Osteocyte (in vitro differentiated cells): Measurements from ENCODE around the gene ALMS1. TPM values are rescaled to one million over a fixed set of nuclear protein-coding genes. Genes with fewer than 3 reads are reported as not detected.
"Not testable (repeated sequence)": the region's sequence is repeated elsewhere in the genome, so short reads cannot be mapped to it uniquely, and the experiment has no call there.

Experiments
- DNase-seq: peaks from one replicate; pipeline ENCODE4 v3.0.0; 2021; ENCODE audit warnings: mixed read lengths; ENCODE audit not compliant: unreplicated experiment; ENCODE audit errors: extremely low spot score
- H3K27ac Mint-ChIP-seq: one replicate; pipeline ENCODE4 v1.8.0; 2021; ENCODE audit warnings: mild to moderate bottlenecking, mixed read lengths; ENCODE audit not compliant: unreplicated experiment
- H3K27me3 Mint-ChIP-seq: one replicate; pipeline ENCODE4 v1.8.0; 2021; ENCODE audit warnings: mixed read lengths; ENCODE audit not compliant: unreplicated experiment
- H3K36me3 Mint-ChIP-seq: one replicate; pipeline ENCODE4 v1.8.0; 2021; ENCODE audit warnings: mixed read lengths; ENCODE audit not compliant: unreplicated experiment
- H3K4me1 Mint-ChIP-seq: one replicate; pipeline ENCODE4 v1.8.0; 2021; ENCODE audit warnings: mixed read lengths; ENCODE audit not compliant: unreplicated experiment
- H3K4me3 Mint-ChIP-seq: one replicate; pipeline ENCODE4 v1.8.0; 2021; ENCODE audit warnings: mild to moderate bottlenecking, moderate library complexity, mixed read lengths; ENCODE audit not compliant: unreplicated experiment
- H3K9me3 Mint-ChIP-seq: one replicate; pipeline ENCODE4 v1.8.0; 2021; ENCODE audit warnings: mixed read lengths; ENCODE audit not compliant: unreplicated experiment
- CTCF ChIP-seq: fragments of 200-600 bp; sonication (generic); IDR thresholded peaks from 2 replicates; pipeline ENCODE4 v1.5.0; 2021; ENCODE audit warnings: antibody characterized with exemption, mild to moderate bottlenecking, moderate library complexity
- total RNA-seq: library from RNA; stranded (reverse); gene quantifications from 2 replicates; pipeline ENCODE4 v1.2.1, GENCODE V29; 2021

ALMS1 gene
- total RNA-seq, 1 donor from 2014 or later = 18.5 TPM

DNA sequence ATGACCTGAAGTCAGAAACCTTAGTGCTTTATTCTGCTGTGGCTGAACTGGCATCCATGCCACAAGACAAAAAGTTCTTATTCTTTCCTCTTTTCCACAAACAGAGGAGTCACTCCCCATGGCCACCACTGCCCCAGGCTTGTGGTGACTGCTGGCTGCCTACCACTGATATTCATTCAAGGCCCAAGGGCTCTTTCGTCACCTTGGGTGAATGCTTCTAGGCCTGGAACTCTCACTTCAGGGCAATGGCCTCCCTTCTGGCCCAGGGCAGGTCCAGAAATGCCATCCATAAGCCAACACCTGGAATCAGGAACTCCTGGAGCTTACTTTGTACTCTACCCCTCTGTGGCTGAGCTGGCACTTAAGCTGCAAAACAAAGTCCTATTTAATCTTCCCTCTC, 146.7 kb downstream of the ALMS1 start:
- H3K4me1 Mint-ChIP-seq = no peaks in the 10 kb centered on the region
- TF ChIP-seq CTCF = no peak
- no peak overlapping the region for H3K4me3 Mint-ChIP-seq
- H3K36me3 Mint-ChIP-seq = peaks cover 46% of the 10 kb centered on the region
- H3K9me3 Mint-ChIP-seq = peaks cover 31% of the 10 kb centered on the region
- H3K27me3 Mint-ChIP-seq = no peaks in the 10 kb centered on the region
- H3K27ac Mint-ChIP-seq = no peak overlapping the region
- DNase-seq = no peak

- H3K9me3 Mint-ChIP-seq = peaks cover 25% of the 10 kb centered on the region
- no peaks in the 10 kb centered on the region for H3K4me1 Mint-ChIP-seq
- H3K4me3 Mint-ChIP-seq = no peak overlapping the region
- no peak overlapping the region for H3K27ac Mint-ChIP-seq
- H3K36me3 Mint-ChIP-seq = peaks cover 41% of the 10 kb centered on the region
- no peak for DNase-seq
- TF ChIP-seq CTCF = no peak
- H3K27me3 Mint-ChIP-seq = no peaks in the 10 kb centered on the region
Observed at GRCh38 chr2:73536133-73536840, 150.7 kb downstream of the ALMS1 start.

DNA sequence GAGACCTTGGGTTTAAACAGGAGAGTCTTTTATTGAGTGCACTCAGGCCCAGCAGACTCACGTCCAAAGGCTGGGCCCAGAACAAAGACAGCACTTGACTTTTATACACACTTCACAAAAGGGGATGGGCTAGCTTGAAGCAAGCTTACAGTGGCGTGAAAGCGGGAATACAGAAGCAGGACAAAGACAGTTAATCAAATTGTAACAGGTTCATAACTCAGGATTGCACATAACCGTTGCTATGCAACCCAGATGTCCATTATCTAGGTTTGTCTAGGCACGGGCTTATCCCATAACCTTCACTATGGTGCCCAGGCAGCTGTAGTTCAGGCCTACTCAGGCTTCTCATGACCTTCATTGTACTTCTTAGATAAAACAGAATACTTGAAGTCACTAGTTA, 175.2 kb downstream of the ALMS1 start:
- DNase-seq, H3K27me3 Mint-ChIP-seq: not testable (repeated sequence)
- peaks cover 29% of the 10 kb centered on the region for H3K36me3 Mint-ChIP-seq

DNA sequence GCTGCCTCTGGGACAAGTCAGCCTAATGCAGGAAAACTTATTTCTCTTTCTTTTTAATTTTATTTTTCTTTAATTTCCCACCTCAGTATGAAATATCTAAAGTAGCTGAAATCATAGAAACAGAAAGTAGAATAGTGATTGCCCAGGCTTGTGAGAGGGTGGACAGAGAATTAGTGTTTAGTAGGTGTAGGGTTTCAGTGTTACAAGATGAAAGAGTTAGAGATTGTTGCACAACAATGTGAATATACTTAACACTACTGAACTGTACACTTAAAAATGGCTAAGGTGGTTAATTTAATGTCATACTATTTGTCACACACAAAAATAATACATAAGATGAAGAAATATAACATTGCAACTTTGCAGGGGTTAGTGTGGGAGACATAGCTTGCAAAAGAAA, 175.8 kb downstream of the ALMS1 start:
- no peak for DNase-seq
- no peak for TF ChIP-seq CTCF
- Mint-ChIP-seq H3K4me1 (no peaks in the 10 kb centered on the region), H3K36me3 (peaks cover 31% of the 10 kb centered on the region), H3K9me3 (no peaks in the 10 kb centered on the region), H3K4me3 (no peak overlapping the region), H3K27ac (no peak overlapping the region), H3K27me3 (no peaks in the 10 kb centered on the region)

More for the DNA sequence above, 175.2 kb downstream of the ALMS1 start:
- not testable (repeated sequence) for H3K9me3 Mint-ChIP-seq, H3K4me3 Mint-ChIP-seq, H3K4me1 Mint-ChIP-seq, H3K27ac Mint-ChIP-seq

DNA sequence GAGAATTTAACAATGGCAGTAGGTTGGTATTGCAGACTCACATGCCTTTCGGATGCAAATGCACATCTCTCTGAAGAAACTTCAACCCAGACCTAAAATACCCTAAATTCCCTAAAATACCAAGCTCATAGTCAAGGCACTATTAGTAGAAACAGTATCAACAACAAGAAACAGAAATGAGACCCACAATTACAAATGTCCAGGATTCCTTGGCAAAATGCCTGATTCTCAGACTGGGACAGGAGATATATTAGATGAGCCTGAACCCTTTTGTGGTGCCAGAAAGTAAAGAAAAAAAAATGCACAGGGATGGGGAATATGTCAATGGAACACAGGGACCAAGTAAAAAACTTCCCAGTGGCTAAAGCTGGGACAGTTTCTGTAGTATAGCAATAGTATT, 179.3 kb downstream of the ALMS1 start:
- Mint-ChIP-seq H3K4me1 (no peaks in the 10 kb centered on the region), H3K27me3 (no peaks in the 10 kb centered on the region), H3K9me3 (no peaks in the 10 kb centered on the region), H3K4me3 (no peak overlapping the region), H3K27ac (no peak overlapping the region), H3K36me3 (peaks cover 14% of the 10 kb centered on the region)
- TF ChIP-seq CTCF = no peak
- DNase-seq = no peak
